ENCODE measurements around the gene POFUT2. TPM values are rescaled to one million over a fixed set of nuclear protein-coding genes. Genes with fewer than 3 reads are reported as not detected.

POFUT2 gene
- polyA plus RNA-seq, 1 experiment: 38.5 TPM

DNA sequence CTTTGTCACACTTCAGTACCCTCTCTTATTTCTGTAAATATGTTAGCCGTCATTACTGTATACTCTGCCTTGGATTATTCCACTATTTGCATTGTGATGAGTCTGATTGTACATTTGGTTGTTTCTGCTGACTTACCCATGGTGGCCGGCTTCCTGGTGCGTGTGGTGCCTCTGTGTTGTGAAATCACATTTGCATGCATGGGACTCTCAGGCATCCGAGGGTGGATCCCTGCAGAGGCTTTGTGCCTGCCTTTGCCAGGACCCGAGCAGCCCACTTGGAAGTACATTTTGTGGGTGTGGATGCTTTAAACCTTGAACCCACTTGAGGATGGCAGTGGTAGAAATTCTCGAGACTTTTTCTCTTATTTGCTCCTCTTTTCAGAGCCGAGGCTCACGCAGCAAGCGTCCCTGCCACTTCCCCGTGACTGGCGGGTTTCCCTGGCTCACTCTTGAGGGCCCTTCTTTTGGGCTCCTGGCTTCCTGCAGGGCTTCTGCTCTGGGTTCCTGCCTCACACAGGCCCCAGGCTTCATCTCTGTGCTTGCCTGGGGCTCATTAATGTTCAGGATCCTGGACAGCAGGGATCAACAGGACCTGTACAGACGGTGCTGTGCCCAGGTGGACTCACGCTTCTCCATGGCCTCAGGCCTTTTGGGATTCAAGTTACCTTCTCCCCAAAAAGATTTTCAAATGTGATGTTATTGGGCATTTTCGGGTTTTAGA is 36.6 kb downstream of the POFUT2 start:
- POLR2A ChIA-PET: no interaction called here
- no peaks in the 10 kb centered on the region for H3K36me3 ChIP-seq (ENCODE audit: control insufficient read depth, insufficient read depth, low read length)
- DNase-seq (ENCODE audit: low read depth): no peak
- TF ChIP-seq, protein P1, sequence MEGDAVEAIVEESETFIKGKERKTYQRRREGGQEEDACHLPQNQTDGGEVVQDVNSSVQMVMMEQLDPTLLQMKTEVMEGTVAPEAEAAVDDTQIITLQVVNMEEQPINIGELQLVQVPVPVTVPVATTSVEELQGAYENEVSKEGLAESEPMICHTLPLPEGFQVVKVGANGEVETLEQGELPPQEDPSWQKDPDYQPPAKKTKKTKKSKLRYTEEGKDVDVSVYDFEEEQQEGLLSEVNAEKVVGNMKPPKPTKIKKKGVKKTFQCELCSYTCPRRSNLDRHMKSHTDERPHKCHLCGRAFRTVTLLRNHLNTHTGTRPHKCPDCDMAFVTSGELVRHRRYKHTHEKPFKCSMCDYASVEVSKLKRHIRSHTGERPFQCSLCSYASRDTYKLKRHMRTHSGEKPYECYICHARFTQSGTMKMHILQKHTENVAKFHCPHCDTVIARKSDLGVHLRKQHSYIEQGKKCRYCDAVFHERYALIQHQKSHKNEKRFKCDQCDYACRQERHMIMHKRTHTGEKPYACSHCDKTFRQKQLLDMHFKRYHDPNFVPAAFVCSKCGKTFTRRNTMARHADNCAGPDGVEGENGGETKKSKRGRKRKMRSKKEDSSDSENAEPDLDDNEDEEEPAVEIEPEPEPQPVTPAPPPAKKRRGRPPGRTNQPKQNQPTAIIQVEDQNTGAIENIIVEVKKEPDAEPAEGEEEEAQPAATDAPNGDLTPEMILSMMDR (IDR thresholded peaks at IDR 0.05; ENCODE audit: insufficient read depth, low read depth, low read length): no peak
- CTCF ChIA-PET: no interaction called here
- no peak overlapping the region for H3K4me3 ChIP-seq (ENCODE audit: low read depth, low read length)
- peaks cover 11% of the 10 kb centered on the region for H3K27me3 ChIP-seq (ENCODE audit: control insufficient read depth, insufficient read depth, low read length)

DNA sequence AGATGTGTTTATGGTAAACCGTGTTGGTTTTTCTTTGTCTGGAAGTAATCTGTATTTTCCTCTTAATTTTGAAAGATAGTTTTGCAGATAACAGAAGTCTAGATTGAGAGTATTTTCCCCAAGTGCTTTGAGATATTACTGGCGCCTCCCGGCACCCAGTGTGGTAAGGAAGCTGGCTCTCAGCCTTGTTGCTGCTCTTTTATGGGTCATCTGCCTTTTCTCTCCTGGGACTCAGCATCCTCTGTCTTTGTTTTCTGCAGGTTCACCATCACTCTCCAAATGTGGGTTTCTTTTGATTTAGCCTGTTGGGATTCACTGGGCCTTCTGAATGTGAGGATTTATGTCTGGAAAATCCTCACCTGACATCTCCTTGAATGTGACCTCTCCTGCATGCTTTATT is 37.4 kb downstream of the POFUT2 start:
- ChIA-PET POLR2A (no interaction called here), CTCF (interaction anchor here (2.0 kb wide), 1 partner anchor 110 kb away, joined by 5 read pairs; no protein-coding TSS in a partner anchor)
- DNase-seq (ENCODE audit: low read depth): no peak

DNA sequence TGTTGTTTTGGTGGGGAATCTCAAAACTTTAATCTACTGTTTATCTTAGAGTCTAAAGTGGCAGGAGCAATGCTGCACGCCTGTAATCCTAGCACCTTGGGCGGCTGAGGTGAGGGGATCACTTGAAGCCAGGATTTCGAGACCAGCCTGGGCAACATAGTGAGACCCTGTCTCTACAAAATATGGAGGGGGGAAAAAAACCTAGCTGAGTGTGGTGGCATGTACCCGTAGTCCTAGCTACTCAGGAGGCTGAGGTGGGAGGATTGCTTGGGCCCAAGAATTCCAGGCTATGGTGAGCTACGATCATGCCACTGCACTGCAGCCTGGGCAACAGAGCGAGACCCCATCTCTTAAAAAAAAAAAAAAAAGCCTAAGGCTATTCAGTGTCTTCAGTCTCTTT is 38.1 kb downstream of the POFUT2 start:
- ChIA-PET CTCF (interaction anchor here (1.0 to 2.0 kb wide), 3 partner anchors 16 to 191 kb away, joined by 3 to 5 read pairs (median 3); no protein-coding TSS in a partner anchor), POLR2A (no interaction called here)
- Histone ChIP-seq H3K27me3 (ENCODE audit: control insufficient read depth, insufficient read depth, low read length) (peaks cover 7% of the 10 kb centered on the region), H3K4me3 (ENCODE audit: low read depth, low read length) (no peak overlapping the region), H3K36me3 (ENCODE audit: control insufficient read depth, insufficient read depth, low read length) (no peaks in the 10 kb centered on the region)
- no peak for DNase-seq (ENCODE audit: low read depth)
- TF ChIP-seq, protein P1 (IDR thresholded peaks at IDR 0.05; ENCODE audit: insufficient read depth, low read depth, low read length): no peak

More for the DNA sequence above, 37.4 kb downstream of the POFUT2 start:
- TF ChIP-seq, protein P1 (IDR thresholded peaks at IDR 0.05; ENCODE audit: insufficient read depth, low read depth, low read length): no peak
- Histone ChIP-seq H3K4me3 (ENCODE audit: low read depth, low read length) (no peak overlapping the region), H3K36me3 (ENCODE audit: control insufficient read depth, insufficient read depth, low read length) (no peaks in the 10 kb centered on the region), H3K27me3 (ENCODE audit: control insufficient read depth, insufficient read depth, low read length) (peaks cover 10% of the 10 kb centered on the region)

GRCh38 chr21:45248893-45249381 is 38.8 kb downstream of the POFUT2 start:
- POLR2A ChIA-PET: no interaction called here
- TF ChIP-seq, protein P1 (IDR thresholded peaks at IDR 0.05; ENCODE audit: insufficient read depth, low read depth, low read length): no peak
- CTCF ChIA-PET: interaction anchor here (1.0 to 2.0 kb wide), 4 partner anchors 15 to 276 kb away, joined by 3 to 5 read pairs (median 3); no protein-coding TSS in a partner anchor
- H3K36me3 ChIP-seq (ENCODE audit: control insufficient read depth, insufficient read depth, low read length): no peaks in the 10 kb centered on the region
- DNase-seq (ENCODE audit: low read depth): no peak
- 0 out of 2 replicates have a peak overlapping the region, but pooled peaks have one; percentile 20 for H3K4me3 ChIP-seq (ENCODE audit: low read depth, low read length)
- peaks cover 4% of the 10 kb centered on the region for H3K27me3 ChIP-seq (ENCODE audit: control insufficient read depth, insufficient read depth, low read length)

- POLR2A ChIA-PET: no interaction called here
- no peak for DNase-seq (ENCODE audit: low read depth)
- Histone ChIP-seq H3K4me3 (ENCODE audit: low read depth, low read length) (0 out of 2 replicates have a peak overlapping the region, but pooled peaks have one; percentile 20), H3K36me3 (ENCODE audit: control insufficient read depth, insufficient read depth, low read length) (no peaks in the 10 kb centered on the region), H3K27me3 (ENCODE audit: control insufficient read depth, insufficient read depth, low read length) (peaks cover 4% of the 10 kb centered on the region)
- CTCF ChIA-PET: interaction anchor here (0.6 to 2.0 kb wide), 6 partner anchors 14 to 275 kb away, joined by 3 to 5 read pairs (median 3); no protein-coding TSS in a partner anchor
- TF ChIP-seq, protein P1 (IDR thresholded peaks at IDR 0.05; ENCODE audit: insufficient read depth, low read depth, low read length): no peak
Measured at GRCh38 chr21:45248301-45248892, 39.3 kb downstream of the POFUT2 start.
